Measurements from ENCODE around the gene ARHGEF16.

The ARHGEF16 gene

DNA sequence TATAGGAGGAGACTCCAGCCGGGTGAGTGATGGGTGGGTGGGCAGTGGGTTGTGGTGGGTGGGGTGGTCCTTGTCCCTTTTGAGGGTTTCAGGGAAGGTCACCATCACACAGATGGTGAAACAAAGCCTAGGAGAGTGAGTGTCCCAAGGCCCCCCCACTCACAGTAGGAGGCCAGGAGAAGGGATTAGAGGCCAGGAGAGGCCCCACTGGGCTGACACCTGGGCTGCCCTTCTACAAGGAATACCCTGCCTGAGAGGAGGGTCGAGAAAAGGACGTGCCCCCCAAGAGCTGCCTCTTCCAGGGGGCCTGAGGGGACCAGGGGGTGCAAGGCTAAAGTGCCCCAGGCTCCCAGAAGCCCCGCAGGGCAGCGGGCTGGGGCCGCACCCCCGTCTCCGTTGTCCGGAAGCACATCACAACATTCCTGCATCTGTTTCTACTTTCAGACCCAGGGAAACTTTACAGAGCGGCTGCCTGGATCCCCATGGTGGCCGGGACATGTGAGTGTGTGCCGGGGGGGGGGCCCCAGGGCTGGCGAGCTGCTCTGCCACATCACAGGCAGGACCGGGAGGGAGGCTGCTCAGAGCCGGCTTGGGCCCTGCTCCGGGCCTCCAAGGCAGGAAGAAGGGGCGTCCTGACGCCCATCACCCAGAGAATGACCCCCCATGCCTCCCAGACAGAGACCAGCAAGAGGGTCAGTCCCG, 68.2 kb downstream of the ARHGEF16 start:
- no peak for TF ChIP-seq POLR2A (IDR thresholded peaks at IDR 0.05; ENCODE audit: low read length)
- TF ChIP-seq GATA1 (IDR thresholded peaks at IDR 0.05; ENCODE audit: low read depth, low read length), result no peak
- no peak for DNase-seq

DNA sequence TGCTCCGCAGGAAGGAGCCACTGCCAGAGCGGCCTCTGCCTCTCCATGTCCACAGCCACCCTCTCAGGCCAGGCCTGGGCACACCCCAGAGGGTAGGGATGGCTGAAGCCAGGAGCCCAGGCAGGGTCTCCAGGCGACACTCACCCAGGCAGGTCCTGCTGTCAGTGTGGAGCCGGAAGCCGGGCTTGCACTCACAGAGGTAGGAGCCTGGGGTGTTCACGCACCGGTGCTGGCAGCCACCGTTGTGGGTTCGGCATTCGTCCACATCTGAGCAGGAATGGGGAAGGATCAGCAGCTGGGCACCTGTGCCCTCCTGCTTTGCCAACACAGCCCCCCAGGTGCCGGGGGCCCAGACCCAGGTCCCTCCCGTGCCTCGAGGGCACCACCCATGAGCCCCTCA, 69.5 kb downstream of the ARHGEF16 start:
- no peak for DNase-seq
- no peak for TF ChIP-seq POLR2A (IDR thresholded peaks at IDR 0.05; ENCODE audit: low read length)
- no peak for TF ChIP-seq GATA1 (IDR thresholded peaks at IDR 0.05; ENCODE audit: low read depth, low read length)

DNA sequence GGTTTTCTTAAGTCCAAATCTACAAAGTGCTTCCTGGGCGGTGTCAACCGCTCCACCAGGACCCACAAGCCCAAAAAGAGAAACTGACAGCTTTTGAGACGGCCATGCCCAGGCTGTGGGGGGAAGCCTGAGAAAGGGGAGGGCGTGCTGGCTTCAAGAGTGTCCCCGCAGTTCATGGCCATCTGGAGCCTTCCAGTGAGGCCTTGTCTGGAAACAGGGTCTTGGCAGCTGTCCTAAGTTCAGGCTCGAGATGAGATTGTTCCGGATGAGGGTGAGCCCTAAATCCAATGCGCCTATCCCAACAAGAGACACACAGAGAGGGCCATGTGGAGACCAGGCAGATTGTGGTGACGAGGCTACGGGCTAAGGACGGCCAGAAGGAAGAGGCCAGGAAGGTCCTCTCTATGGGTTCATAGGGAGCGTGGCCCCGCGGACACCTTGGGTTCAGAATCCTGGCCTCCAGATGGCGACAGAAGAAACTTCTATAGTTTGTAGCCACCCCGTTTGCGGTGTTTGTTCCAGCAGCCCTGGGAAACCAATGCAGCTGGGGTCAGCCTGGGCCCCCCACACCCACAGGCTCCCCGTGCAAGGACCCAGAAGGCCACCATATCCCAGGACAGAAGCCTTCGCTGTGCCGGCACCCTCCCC, 70.2 kb downstream of the ARHGEF16 start:
- TF ChIP-seq GATA1 (IDR thresholded peaks at IDR 0.05; ENCODE audit: low read depth, low read length), result no peak
- TF ChIP-seq POLR2A (IDR thresholded peaks at IDR 0.05; ENCODE audit: low read length), result no peak
- DNase-seq, result no peak

DNA sequence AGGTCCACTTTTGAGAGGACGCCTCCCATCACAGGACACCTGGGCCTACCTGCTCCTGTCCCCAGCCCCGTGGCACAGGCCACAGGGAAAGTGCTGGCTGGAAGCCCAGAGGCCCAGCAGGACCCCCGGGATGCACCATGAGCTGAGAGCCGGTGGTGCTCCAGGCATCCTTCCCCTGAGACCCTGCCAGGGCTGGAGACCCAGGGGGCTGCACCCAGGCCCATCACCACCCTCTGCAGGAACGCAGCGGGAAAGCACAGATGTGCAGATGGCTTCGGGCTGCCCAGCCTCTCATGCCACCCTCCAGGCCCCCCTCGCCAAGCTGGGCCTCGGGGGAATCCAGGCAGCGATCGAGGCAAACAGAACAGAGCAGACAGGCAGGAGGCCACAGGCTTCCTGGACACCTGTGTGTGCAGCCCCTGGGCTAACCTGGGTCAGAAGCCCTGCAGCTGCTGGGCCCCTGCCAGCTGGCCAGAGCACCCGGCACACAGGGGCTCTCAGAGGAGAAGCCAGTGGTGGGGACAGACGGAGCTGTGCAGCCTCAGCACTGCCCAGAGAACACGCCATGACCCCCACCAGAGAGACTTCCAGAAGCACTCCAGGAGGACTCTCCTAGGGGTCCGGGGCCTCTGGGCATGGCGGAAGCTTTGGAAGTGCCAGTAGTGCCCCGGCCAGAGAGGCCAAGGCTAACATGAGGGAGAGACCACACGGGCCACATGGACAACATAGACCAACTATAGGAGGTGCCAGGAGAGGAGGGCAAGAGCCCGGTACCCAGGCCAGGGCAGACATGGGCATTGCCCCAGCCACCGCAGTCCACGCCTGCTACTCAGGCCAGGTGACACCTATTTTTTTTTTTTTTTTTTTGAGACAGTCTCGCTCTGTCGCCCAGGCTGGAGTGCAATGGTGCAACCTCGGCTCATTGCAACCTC, 71.4 kb downstream of the ARHGEF16 start:
- TF ChIP-seq POLR2A (IDR thresholded peaks at IDR 0.05; ENCODE audit: low read length) (no peak), GATA1 (IDR thresholded peaks at IDR 0.05; ENCODE audit: low read depth, low read length) (no peak)
- DNase-seq, result no peak

DNA sequence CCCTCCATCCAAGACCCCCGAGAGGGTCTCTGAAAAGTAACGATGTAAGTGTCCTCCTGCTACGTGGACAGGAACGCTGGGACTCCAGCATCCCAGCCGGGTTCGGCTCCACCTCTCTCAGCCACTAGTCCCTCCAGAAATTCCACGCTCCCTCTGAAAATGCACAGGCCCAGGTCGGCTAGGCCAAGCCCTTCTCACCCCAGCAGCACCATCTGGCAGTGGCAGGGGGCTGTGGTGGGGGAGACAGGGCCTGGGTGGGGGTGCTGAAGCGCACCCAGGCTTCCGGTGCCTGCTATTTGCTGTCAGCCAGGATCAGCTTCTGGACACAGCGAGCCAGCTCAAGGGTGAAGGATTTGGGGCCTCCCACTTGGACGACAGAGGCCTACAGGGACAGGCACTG, 73.3 kb downstream of the ARHGEF16 start:
- no peak for TF ChIP-seq POLR2A (IDR thresholded peaks at IDR 0.05; ENCODE audit: low read length)
- TF ChIP-seq GATA1 (IDR thresholded peaks at IDR 0.05; ENCODE audit: low read depth, low read length), result no peak
- DNase-seq, result no peak

DNA sequence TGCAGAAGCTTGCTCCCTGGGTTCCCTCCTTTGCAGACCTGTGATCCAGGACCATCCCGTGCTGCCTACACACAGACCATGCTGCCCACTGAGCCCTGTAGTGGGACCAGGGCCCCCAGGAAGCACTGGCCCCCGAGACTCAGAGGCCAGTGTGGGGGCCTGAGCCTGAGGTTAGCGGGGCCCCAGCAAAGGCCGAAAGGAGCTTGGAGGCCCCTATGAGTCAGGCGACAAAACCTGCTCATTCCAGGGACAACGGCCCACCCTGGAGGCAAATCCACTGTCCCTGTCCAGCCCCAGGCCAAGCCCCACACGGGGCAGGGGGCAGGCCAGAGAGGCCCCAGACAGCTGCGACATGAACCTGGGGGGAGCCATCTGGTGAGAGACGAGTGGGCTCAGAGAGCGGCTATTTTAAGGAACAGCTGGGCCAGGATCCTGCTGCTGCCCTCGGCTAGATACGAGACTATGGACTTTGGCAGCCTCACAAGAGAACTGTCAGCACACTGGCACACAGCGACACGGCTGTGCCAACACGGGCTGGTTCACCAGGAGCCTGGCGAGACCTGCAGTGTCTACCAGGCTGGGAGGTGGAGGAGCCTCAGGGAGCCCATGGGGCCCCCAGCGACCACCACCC, 74.7 kb downstream of the ARHGEF16 start:
- DNase-seq, result no peak
- TF ChIP-seq GATA1 (IDR thresholded peaks at IDR 0.05; ENCODE audit: low read depth, low read length), result no peak
- no peak for TF ChIP-seq POLR2A (IDR thresholded peaks at IDR 0.05; ENCODE audit: low read length)

DNA sequence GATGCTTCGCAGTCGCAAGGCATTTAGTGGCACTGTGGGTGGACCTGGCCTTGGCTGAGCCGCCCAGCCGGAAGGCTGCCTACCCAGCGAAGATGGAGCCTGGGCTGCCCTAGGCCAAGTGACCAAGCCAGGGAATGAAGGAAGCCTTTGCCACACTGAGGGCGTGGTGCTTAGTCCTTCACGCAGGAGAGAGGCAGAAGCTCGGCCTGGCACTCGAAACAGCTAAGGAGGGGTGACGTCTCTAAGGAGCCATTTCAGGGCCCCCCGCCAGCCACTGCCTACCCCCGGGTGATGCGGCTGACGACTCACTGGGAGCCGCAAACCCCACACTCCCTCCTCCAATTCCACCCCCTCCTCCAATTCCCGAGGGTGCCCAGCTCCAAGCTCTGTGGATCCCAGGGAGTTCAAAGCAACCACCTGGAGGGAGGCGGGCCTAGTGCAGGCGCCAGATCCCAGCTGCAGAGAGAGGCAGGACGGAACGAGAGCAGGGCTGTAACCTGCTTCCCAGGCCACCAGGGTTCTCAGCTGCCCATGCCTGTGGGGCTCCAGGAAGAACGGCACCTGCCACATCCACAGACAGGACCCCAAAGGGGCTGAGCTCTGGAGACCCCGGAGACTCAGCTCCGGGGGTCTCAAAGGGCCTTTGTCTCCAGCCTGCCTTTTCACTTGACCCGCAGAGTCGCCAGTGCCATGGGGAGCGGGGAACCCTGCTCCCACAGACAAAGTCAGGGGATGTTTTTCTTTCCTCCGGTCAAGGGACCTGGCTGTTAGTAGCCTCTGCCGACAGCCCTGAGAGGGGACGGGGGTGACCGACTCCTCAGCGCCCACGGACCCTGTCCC, 75.8 kb downstream of the ARHGEF16 start:
- TF ChIP-seq POLR2A (IDR thresholded peaks at IDR 0.05; ENCODE audit: low read length) (no peak), GATA1 (IDR thresholded peaks at IDR 0.05; ENCODE audit: low read depth, low read length) (no peak)
- DNase-seq, result no peak
